ENCODE results near the gene CLEC3B. TPM values are rescaled to one million over a fixed set of nuclear protein-coding genes. Genes with fewer than 3 reads are reported as not detected.
"Not testable (repeated sequence)": the region's sequence is repeated elsewhere in the genome, so short reads cannot be mapped to it uniquely, and the experiment has no call there.

Gene CLEC3B, protein sequence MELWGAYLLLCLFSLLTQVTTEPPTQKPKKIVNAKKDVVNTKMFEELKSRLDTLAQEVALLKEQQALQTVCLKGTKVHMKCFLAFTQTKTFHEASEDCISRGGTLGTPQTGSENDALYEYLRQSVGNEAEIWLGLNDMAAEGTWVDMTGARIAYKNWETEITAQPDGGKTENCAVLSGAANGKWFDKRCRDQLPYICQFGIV
- total RNA-seq: not detected

GRCh38 chr3:45026038-45026437 is at the start of gene CLEC3B:
Gene CLEC3B (plus strand): TSS chr3:45026303. CDS start chr3:45026363, 60 bp downstream.
- no peaks in the 10 kb centered on the region for H3K36me3 Mint-ChIP-seq (ENCODE audit: low read depth)
- CTCF ChIA-PET: interaction anchor here (0.7 to 1.2 kb wide), 2 partner anchors 9 to 634 kb away, joined by 3 read pairs; no protein-coding TSS in a partner anchor
- intact Hi-C loops (cut with DNase I, micrococcal nuclease): no loop called here

GRCh38 chr3:44981220-44981619 is 44.9 kb upstream of the CLEC3B start:
- Mint-ChIP-seq H3K27me3 (no peaks in the 10 kb centered on the region), H3K36me3 (ENCODE audit: low read depth) (peaks cover 41% of the 10 kb centered on the region), H3K9me3 (ENCODE audit: low read depth) (no peaks in the 10 kb centered on the region), H3K4me3 (no peak overlapping the region), H3K4me1 (peaks cover 76% of the 10 kb centered on the region), H3K27ac (peak overlapping the region; percentile 58)
- CTCF ChIA-PET: interaction anchor here (1.8 kb wide), 1 partner anchor 11 kb away, joined by 10 read pairs; no protein-coding TSS in a partner anchor
- intact Hi-C loops (cut with DNase I, micrococcal nuclease): no loop called here
- POLR2A ChIA-PET: no interaction called here
- peak; percentile 47 for ATAC-seq
- no peak for DNase-seq

More at GRCh38 chr3:45026038-45026437, at the start of gene CLEC3B:
- H3K4me3 Mint-ChIP-seq: no peak within 1 kb of the TSS
- no peak for ATAC-seq
- no peaks in the 10 kb centered on the region for H3K9me3 Mint-ChIP-seq (ENCODE audit: low read depth)
- no peak within 1 kb of the TSS for H3K27ac Mint-ChIP-seq
- DNase-seq: no peak
- peaks cover 2% of the 10 kb centered on the region for H3K4me1 Mint-ChIP-seq
- H3K27me3 Mint-ChIP-seq: no peaks in the 10 kb centered on the region
- POLR2A ChIA-PET: no interaction called here

DNA sequence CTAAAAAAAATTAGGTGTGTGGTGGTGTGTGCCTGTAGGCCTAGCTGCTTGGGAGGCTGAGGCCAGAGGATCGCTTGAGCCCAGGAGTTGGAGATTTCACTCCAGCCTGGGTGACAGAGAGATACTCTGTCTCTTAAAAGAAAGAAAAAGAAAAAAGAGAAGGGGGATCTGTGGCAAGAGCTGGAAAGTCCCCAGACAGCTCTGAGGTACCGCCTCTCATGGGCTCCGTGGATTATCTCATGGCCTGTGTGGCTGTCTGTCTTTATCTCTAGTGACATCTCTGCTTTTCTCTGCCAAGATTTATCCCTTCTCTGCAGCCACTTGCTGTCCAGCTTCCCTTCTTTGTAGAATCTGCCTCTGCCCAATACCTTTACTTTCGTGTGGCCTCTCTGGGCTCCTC is 44.4 kb upstream of the CLEC3B start:
- peak overlapping the region; percentile 4 for H3K4me3 Mint-ChIP-seq
- no peak for DNase-seq
- peaks cover 39% of the 10 kb centered on the region for H3K36me3 Mint-ChIP-seq (ENCODE audit: low read depth)
- peak; percentile 54 for ATAC-seq
- peak overlapping the region; percentile 60 for H3K27ac Mint-ChIP-seq
- H3K4me1 Mint-ChIP-seq: peaks cover 80% of the 10 kb centered on the region
- H3K27me3 Mint-ChIP-seq: no peaks in the 10 kb centered on the region
- intact Hi-C loops (cut with DNase I, micrococcal nuclease): no loop called here
- ChIA-PET CTCF (interaction anchor here (1.8 kb wide), 1 partner anchor 11 kb away, joined by 10 read pairs; no protein-coding TSS in a partner anchor), POLR2A (no interaction called here)
- H3K9me3 Mint-ChIP-seq (ENCODE audit: low read depth): no peaks in the 10 kb centered on the region

GRCh38 chr3:44982817-44983216 is 43.3 kb upstream of the CLEC3B start:
- H3K36me3 Mint-ChIP-seq (ENCODE audit: low read depth): peaks cover 37% of the 10 kb centered on the region
- no peaks in the 10 kb centered on the region for H3K9me3 Mint-ChIP-seq (ENCODE audit: low read depth)
- no peak overlapping the region for H3K4me3 Mint-ChIP-seq
- no peaks in the 10 kb centered on the region for H3K27me3 Mint-ChIP-seq
- ChIA-PET POLR2A (interaction anchor here (0.5 kb wide), 1 partner anchor 235 kb away, joined by 4 read pairs; no protein-coding TSS in a partner anchor), CTCF (interaction anchor here (0.6 to 1.8 kb wide), 4 partner anchors 9 to 450 kb away, joined by 3 to 10 read pairs (median 4); no protein-coding TSS in a partner anchor)
- H3K27ac Mint-ChIP-seq: no peak overlapping the region
- no peak for DNase-seq
- peaks cover 77% of the 10 kb centered on the region for H3K4me1 Mint-ChIP-seq
- ATAC-seq: no peak
- intact Hi-C loops (cut with DNase I, micrococcal nuclease): no loop called here

- intact Hi-C loops (cut with DNase I, micrococcal nuclease): no loop called here
- H3K27me3 Mint-ChIP-seq: no peaks in the 10 kb centered on the region
- H3K9me3 Mint-ChIP-seq (ENCODE audit: low read depth): no peaks in the 10 kb centered on the region
- ATAC-seq (no peak), DNase-seq (no peak)
- POLR2A ChIA-PET: interaction anchor here (0.6 to 0.7 kb wide), 3 partner anchors 11 to 535 kb away, joined by 4 read pairs; no protein-coding TSS in a partner anchor
- no peak overlapping the region for H3K27ac Mint-ChIP-seq
- peaks cover 36% of the 10 kb centered on the region for H3K36me3 Mint-ChIP-seq (ENCODE audit: low read depth)
- H3K4me1 Mint-ChIP-seq: peaks cover 72% of the 10 kb centered on the region
- no peak overlapping the region for H3K4me3 Mint-ChIP-seq
- CTCF ChIA-PET: interaction anchor here (0.6 to 1.5 kb wide), 6 partner anchors 9 to 508 kb away, joined by 3 to 6 read pairs (median 4); no protein-coding TSS in a partner anchor
Measured at GRCh38 chr3:44983484-44983941, 42.6 kb upstream of the CLEC3B start.

GRCh38 chr3:44984335-44984734 is 41.8 kb upstream of the CLEC3B start:
- H3K36me3 Mint-ChIP-seq (ENCODE audit: low read depth): peaks cover 37% of the 10 kb centered on the region
- CTCF ChIA-PET: interaction anchor here (0.6 to 1.2 kb wide), 4 partner anchors 8 to 507 kb away, joined by 3 to 6 read pairs (median 4); partner anchors contain the start of genes EXOSC7 and ZDHHC3

GRCh38 chr3:44986330-44986729 is 39.8 kb upstream of the CLEC3B start:
- intact Hi-C loops (cut with DNase I, micrococcal nuclease); H3K27me3 Mint-ChIP-seq; POLR2A ChIA-PET; H3K4me3 Mint-ChIP-seq; H3K27ac Mint-ChIP-seq; H3K9me3 Mint-ChIP-seq (ENCODE audit: low read depth); ATAC-seq; DNase-seq: not testable (repeated sequence)
- Mint-ChIP-seq H3K36me3 (ENCODE audit: low read depth) (peaks cover 43% of the 10 kb centered on the region), H3K4me1 (peaks cover 54% of the 10 kb centered on the region)
- CTCF ChIA-PET: interaction anchor here (1.5 to 3.8 kb wide), 2 partner anchors 9 to 24 kb away, joined by 3 to 34 read pairs; partner anchors contain the start of genes EXOSC7 and ZDHHC3

More at GRCh38 chr3:44984335-44984734, 41.8 kb upstream of the CLEC3B start:
- ATAC-seq (peak; percentile 26), DNase-seq (no peak)
- POLR2A ChIA-PET: interaction anchor here (0.6 to 0.7 kb wide), 3 partner anchors 12 to 535 kb away, joined by 3 to 4 read pairs (median 4); no protein-coding TSS in a partner anchor
- Mint-ChIP-seq H3K27me3 (no peaks in the 10 kb centered on the region), H3K4me3 (no peak overlapping the region), H3K4me1 (peaks cover 64% of the 10 kb centered on the region), H3K27ac (no peak overlapping the region), H3K9me3 (ENCODE audit: low read depth) (no peaks in the 10 kb centered on the region)
- intact Hi-C loops (cut with DNase I, micrococcal nuclease): no loop called here

DNA sequence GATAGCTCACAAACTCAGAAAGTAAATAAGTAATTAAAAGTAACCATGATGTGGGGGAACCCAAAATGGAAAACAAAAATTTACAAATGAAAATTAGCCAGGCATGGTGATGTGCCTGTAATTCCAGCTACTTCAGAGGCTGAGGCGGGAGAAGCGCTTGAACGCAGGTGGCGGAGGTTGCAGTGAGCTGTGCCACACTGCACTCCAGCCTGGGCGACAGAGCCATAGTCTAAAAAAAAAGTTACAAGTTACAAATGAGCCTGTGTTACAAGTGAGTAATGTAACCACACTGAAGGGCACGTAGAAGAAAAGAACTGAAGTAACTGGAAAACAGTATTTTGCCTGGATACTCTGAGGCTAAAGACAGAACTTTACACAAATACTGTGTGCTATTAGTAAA is 38.8 kb upstream of the CLEC3B start:
- DNase-seq: no peak
- ChIA-PET POLR2A (interaction anchor here (1.0 kb wide), 1 partner anchor 12 kb away, joined by 4 read pairs; the partner anchor contains the start of genes EXOSC7 and ZDHHC3), CTCF (interaction anchor here (0.6 to 3.8 kb wide), 6 partner anchors 9 to 481 kb away, joined by 3 to 34 read pairs (median 3); partner anchors contain the start of genes EXOSC7 and ZDHHC3)
- no peak for ATAC-seq
- Mint-ChIP-seq H3K9me3 (ENCODE audit: low read depth) (no peaks in the 10 kb centered on the region), H3K27me3 (no peaks in the 10 kb centered on the region), H3K4me3 (no peak overlapping the region), H3K4me1 (peaks cover 47% of the 10 kb centered on the region), H3K27ac (no peak overlapping the region), H3K36me3 (ENCODE audit: low read depth) (peaks cover 44% of the 10 kb centered on the region)
- intact Hi-C loops (cut with DNase I, micrococcal nuclease): no loop called here

DNA sequence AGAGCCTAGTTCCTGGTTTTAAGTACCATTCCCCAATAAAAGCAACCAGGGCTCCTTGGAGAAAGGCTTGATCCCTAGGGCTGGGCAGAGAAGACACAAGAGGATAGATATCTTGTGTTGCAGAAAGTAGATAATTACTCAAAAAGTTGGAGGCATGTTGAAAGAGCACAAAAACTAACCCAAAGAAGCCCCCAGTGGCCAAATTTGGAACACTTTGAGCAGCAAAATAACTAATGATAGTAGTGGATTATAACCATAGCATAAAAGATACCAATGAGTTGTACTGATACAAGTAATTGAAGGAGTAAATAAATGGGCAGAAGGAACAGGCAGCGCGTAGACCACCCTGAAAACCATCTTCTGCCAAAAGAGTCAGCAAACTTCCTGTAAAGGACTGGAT is 38.0 kb upstream of the CLEC3B start:
- Mint-ChIP-seq H3K4me3 (no peak overlapping the region), H3K4me1 (peaks cover 44% of the 10 kb centered on the region), H3K27ac (no peak overlapping the region), H3K9me3 (ENCODE audit: low read depth) (no peaks in the 10 kb centered on the region), H3K36me3 (ENCODE audit: low read depth) (peaks cover 47% of the 10 kb centered on the region), H3K27me3 (no peaks in the 10 kb centered on the region)
- DNase-seq (peak; percentile 24), ATAC-seq (no peak)
- intact Hi-C loops (cut with DNase I, micrococcal nuclease): no loop called here
- ChIA-PET CTCF (interaction anchor here (1.0 to 3.8 kb wide), 4 partner anchors 8 to 74 kb away, joined by 3 to 34 read pairs (median 3); partner anchors contain the start of genes EXOSC7 and ZDHHC3), POLR2A (interaction anchor here (1.0 kb wide), 1 partner anchor 12 kb away, joined by 4 read pairs; the partner anchor contains the start of genes EXOSC7 and ZDHHC3)

DNA sequence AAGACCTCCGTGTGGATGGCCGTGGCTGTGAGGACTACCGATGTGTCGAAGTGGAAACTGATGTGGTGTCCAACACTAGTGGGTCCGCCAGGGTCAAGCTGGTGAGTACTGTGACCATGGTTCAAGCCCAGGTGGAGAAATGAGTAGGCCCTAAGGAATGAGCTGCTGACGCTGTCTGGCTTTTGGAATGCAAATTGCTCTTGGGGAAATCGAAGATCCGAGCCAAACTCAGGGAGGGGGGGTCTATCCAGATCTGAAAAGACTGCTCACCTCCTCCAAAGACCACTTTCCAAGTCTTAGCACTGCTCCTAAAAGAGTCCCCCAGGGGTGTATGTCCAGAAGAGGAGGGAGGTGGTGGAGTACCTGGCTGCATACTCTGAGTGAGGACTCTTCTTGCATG is 37.0 kb upstream of the CLEC3B start:
- no peaks in the 10 kb centered on the region for H3K27me3 Mint-ChIP-seq
- H3K9me3 Mint-ChIP-seq (ENCODE audit: low read depth): no peaks in the 10 kb centered on the region
- H3K36me3 Mint-ChIP-seq (ENCODE audit: low read depth): peaks cover 53% of the 10 kb centered on the region
- ChIA-PET CTCF (interaction anchor here (0.6 to 3.8 kb wide), 4 partner anchors 9 to 75 kb away, joined by 3 to 34 read pairs (median 3); partner anchors contain the start of genes EXOSC7 and ZDHHC3), POLR2A (no interaction called here)
- ATAC-seq (no peak), DNase-seq (no peak)
- no peak overlapping the region for H3K27ac Mint-ChIP-seq
- no peak overlapping the region for H3K4me3 Mint-ChIP-seq
- H3K4me1 Mint-ChIP-seq: peaks cover 41% of the 10 kb centered on the region
- intact Hi-C loops (cut with DNase I, micrococcal nuclease): no loop called here

- ChIA-PET POLR2A (no interaction called here), CTCF (interaction anchor here (0.6 to 3.8 kb wide), 5 partner anchors 8 to 47 kb away, joined by 3 to 34 read pairs (median 3); partner anchors contain the start of genes EXOSC7 and ZDHHC3)
- Mint-ChIP-seq H3K4me1 (peaks cover 45% of the 10 kb centered on the region), H3K27ac (no peak overlapping the region), H3K27me3 (no peaks in the 10 kb centered on the region), H3K9me3 (ENCODE audit: low read depth) (no peaks in the 10 kb centered on the region), H3K4me3 (no peak overlapping the region), H3K36me3 (ENCODE audit: low read depth) (peaks cover 57% of the 10 kb centered on the region)
- DNase-seq (no peak), ATAC-seq (no peak)
- intact Hi-C loops (cut with DNase I, micrococcal nuclease): no loop called here
Measured at GRCh38 chr3:44989636-44990373, 36.3 kb upstream of the CLEC3B start.

Measured in activated CD4-positive, alpha-beta T cell treated with anti-CD3 and anti-CD28 coated beads for 36 hours (primary cell).